Dendritic cell treated with granulocyte-macrophage colony-stimulating factor and Interleukin-4, amounts not matched to agents 40 ng/mL and 50 ng/mL, for 4 days (primary cell): ENCODE data around the gene MAST4.

Experiments
- H3K27ac Mint-ChIP-seq: one replicate; pipeline ENCODE4 v1.8.0; 2022; ENCODE audit warnings: mild to moderate bottlenecking, mixed read lengths
- H3K27me3 Mint-ChIP-seq: one replicate; pipeline ENCODE4 v1.8.0; 2022; ENCODE audit warnings: mild to moderate bottlenecking, mixed read lengths
- H3K36me3 Mint-ChIP-seq: one replicate; pipeline ENCODE4 v1.8.0; 2022; ENCODE audit warnings: low read depth, mixed read lengths
- H3K4me1 Mint-ChIP-seq: one replicate; pipeline ENCODE4 v1.8.0; 2022; ENCODE audit warnings: low read depth, mixed read lengths
- H3K4me3 Mint-ChIP-seq: one replicate; pipeline ENCODE4 v1.8.0; 2022; ENCODE audit warnings: mild to moderate bottlenecking, moderate library complexity, mixed read lengths
- H3K9me3 Mint-ChIP-seq: one replicate; pipeline ENCODE4 v1.8.0; 2022; ENCODE audit warnings: mixed read lengths
- intact Hi-C: fragments of 100-400 bp; cut with micrococcal nuclease; formaldehyde crosslinking; loops from one replicate; pipeline ENCODE4 v1.15.0; 2022

MAST4 gene

GRCh38 chr5:66616520-66617225 is 20.5 kb downstream of the MAST4 start:
- H3K27ac Mint-ChIP-seq, result peak overlapping the region; percentile 64
- intact Hi-C loops, result no loop called here
- H3K27me3 Mint-ChIP-seq, result no peaks in the 10 kb centered on the region
- H3K36me3 Mint-ChIP-seq, result no peaks in the 10 kb centered on the region
- no peak overlapping the region for H3K4me3 Mint-ChIP-seq
- H3K9me3 Mint-ChIP-seq, result no peaks in the 10 kb centered on the region
- H3K4me1 Mint-ChIP-seq, result peaks cover 30% of the 10 kb centered on the region

- Mint-ChIP-seq H3K27ac (peak overlapping the region; percentile 38), H3K4me1 (peaks cover 30% of the 10 kb centered on the region), H3K9me3 (no peaks in the 10 kb centered on the region), H3K4me3 (no peak overlapping the region), H3K27me3 (no peaks in the 10 kb centered on the region), H3K36me3 (no peaks in the 10 kb centered on the region)
- intact Hi-C loops, result no loop called here
Measured at GRCh38 chr5:66617226-66617861, 21.2 kb downstream of the MAST4 start.

- intact Hi-C loops, result no loop called here
- Mint-ChIP-seq H3K27ac (no peak overlapping the region), H3K27me3 (no peaks in the 10 kb centered on the region)
Measured at GRCh38 chr5:66617991-66618768, 22.0 kb downstream of the MAST4 start.

GRCh38 chr5:66620711-66621110 is 24.5 kb downstream of the MAST4 start:
- Mint-ChIP-seq H3K27me3 (no peaks in the 10 kb centered on the region), H3K36me3 (no peaks in the 10 kb centered on the region)

More at GRCh38 chr5:66617991-66618768, 22.0 kb downstream of the MAST4 start:
- Mint-ChIP-seq H3K4me3 (no peak overlapping the region), H3K36me3 (no peaks in the 10 kb centered on the region), H3K4me1 (peaks cover 30% of the 10 kb centered on the region), H3K9me3 (peaks cover under 1% of the 10 kb centered on the region)

GRCh38 chr5:66621146-66621545 is 25.0 kb downstream of the MAST4 start:
- Mint-ChIP-seq H3K4me1 (peaks cover 27% of the 10 kb centered on the region), H3K27ac (no peak overlapping the region)
- intact Hi-C loops, result no loop called here

More at GRCh38 chr5:66620711-66621110, 24.5 kb downstream of the MAST4 start:
- Mint-ChIP-seq H3K27ac (no peak overlapping the region), H3K4me1 (peaks cover 30% of the 10 kb centered on the region), H3K4me3 (no peak overlapping the region), H3K9me3 (peaks cover 8% of the 10 kb centered on the region)
- intact Hi-C loops, result no loop called here

GRCh38 chr5:66621736-66622135 is 25.5 kb downstream of the MAST4 start:
- intact Hi-C loops, result no loop called here
- H3K36me3 Mint-ChIP-seq, result no peaks in the 10 kb centered on the region
- H3K4me3 Mint-ChIP-seq, result no peak overlapping the region
- H3K27me3 Mint-ChIP-seq, result no peaks in the 10 kb centered on the region
- H3K4me1 Mint-ChIP-seq, result peaks cover 21% of the 10 kb centered on the region
- H3K9me3 Mint-ChIP-seq, result peaks cover 8% of the 10 kb centered on the region
- no peak overlapping the region for H3K27ac Mint-ChIP-seq

More at GRCh38 chr5:66621146-66621545, 25.0 kb downstream of the MAST4 start:
- Mint-ChIP-seq H3K4me3 (no peak overlapping the region), H3K27me3 (no peaks in the 10 kb centered on the region), H3K36me3 (no peaks in the 10 kb centered on the region), H3K9me3 (peaks cover 8% of the 10 kb centered on the region)

GRCh38 chr5:66628561-66628960 is 32.4 kb downstream of the MAST4 start:
- H3K9me3 Mint-ChIP-seq, result peaks cover 4% of the 10 kb centered on the region
- H3K27me3 Mint-ChIP-seq, result no peaks in the 10 kb centered on the region
- no peak overlapping the region for H3K27ac Mint-ChIP-seq
- H3K4me1 Mint-ChIP-seq, result no peaks in the 10 kb centered on the region
- no peaks in the 10 kb centered on the region for H3K36me3 Mint-ChIP-seq
- no peak overlapping the region for H3K4me3 Mint-ChIP-seq
- intact Hi-C loops, result no loop called here

GRCh38 chr5:66629446-66629845 is 33.3 kb downstream of the MAST4 start:
- intact Hi-C loops, result no loop called here
- Mint-ChIP-seq H3K27me3 (no peaks in the 10 kb centered on the region), H3K27ac (no peak overlapping the region), H3K4me3 (no peak overlapping the region), H3K9me3 (no peaks in the 10 kb centered on the region), H3K4me1 (no peaks in the 10 kb centered on the region), H3K36me3 (no peaks in the 10 kb centered on the region)

- Mint-ChIP-seq H3K4me3 (no peak overlapping the region), H3K36me3 (no peaks in the 10 kb centered on the region), H3K9me3 (no peaks in the 10 kb centered on the region), H3K27ac (no peak overlapping the region), H3K27me3 (no peaks in the 10 kb centered on the region), H3K4me1 (peaks cover under 1% of the 10 kb centered on the region)
- intact Hi-C loops, result no loop called here
Measured at GRCh38 chr5:66633754-66634153, 37.6 kb downstream of the MAST4 start.

GRCh38 chr5:66634601-66635000 is 38.4 kb downstream of the MAST4 start:
- Mint-ChIP-seq H3K4me1 (peaks cover 6% of the 10 kb centered on the region), H3K9me3 (no peaks in the 10 kb centered on the region), H3K27me3 (no peaks in the 10 kb centered on the region), H3K27ac (no peak overlapping the region), H3K4me3 (no peak overlapping the region), H3K36me3 (no peaks in the 10 kb centered on the region)
- intact Hi-C loops, result no loop called here

GRCh38 chr5:66637994-66638393 is 41.8 kb downstream of the MAST4 start:
- H3K4me1 Mint-ChIP-seq, result peaks cover 6% of the 10 kb centered on the region
- intact Hi-C loops, result no loop called here
- H3K27ac Mint-ChIP-seq, result no peak overlapping the region
- H3K4me3 Mint-ChIP-seq, result no peak overlapping the region
- H3K9me3 Mint-ChIP-seq, result no peaks in the 10 kb centered on the region
- H3K36me3 Mint-ChIP-seq, result no peaks in the 10 kb centered on the region
- no peaks in the 10 kb centered on the region for H3K27me3 Mint-ChIP-seq

- Mint-ChIP-seq H3K27me3 (no peaks in the 10 kb centered on the region), H3K4me1 (peaks cover 6% of the 10 kb centered on the region), H3K27ac (no peak overlapping the region), H3K36me3 (no peaks in the 10 kb centered on the region), H3K4me3 (no peak overlapping the region), H3K9me3 (no peaks in the 10 kb centered on the region)
- intact Hi-C loops, result no loop called here
Measured at GRCh38 chr5:66639037-66639436, 42.8 kb downstream of the MAST4 start.

- Mint-ChIP-seq H3K27me3 (no peaks in the 10 kb centered on the region), H3K9me3 (no peaks in the 10 kb centered on the region), H3K36me3 (no peaks in the 10 kb centered on the region), H3K27ac (no peak overlapping the region), H3K4me3 (no peak overlapping the region), H3K4me1 (peaks cover 6% of the 10 kb centered on the region)
- intact Hi-C loops, result no loop called here
Measured at GRCh38 chr5:66642538-66642937, 46.3 kb downstream of the MAST4 start.

GRCh38 chr5:66643387-66643786 is 47.2 kb downstream of the MAST4 start:
- Mint-ChIP-seq H3K4me3 (no peak overlapping the region), H3K9me3 (no peaks in the 10 kb centered on the region), H3K36me3 (no peaks in the 10 kb centered on the region), H3K4me1 (peaks cover 6% of the 10 kb centered on the region), H3K27ac (no peak overlapping the region), H3K27me3 (no peaks in the 10 kb centered on the region)
- intact Hi-C loops, result no loop called here
